HG02885 (cell line): Measurements from ENCODE around the gene SLC30A10.
"Not testable (repeated sequence)": the region's sequence is repeated elsewhere in the genome, so short reads cannot be mapped to it uniquely, and the experiment has no call there.

Experiments
- ATAC-seq: cut with Tn5 transposase; IDR thresholded peaks from one replicate; pipeline ENCODE4 v1.9.1; 2021; ENCODE audit warnings: mild to moderate bottlenecking; ENCODE audit not compliant: unreplicated experiment, poor library complexity

The SLC30A10 gene

DNA sequence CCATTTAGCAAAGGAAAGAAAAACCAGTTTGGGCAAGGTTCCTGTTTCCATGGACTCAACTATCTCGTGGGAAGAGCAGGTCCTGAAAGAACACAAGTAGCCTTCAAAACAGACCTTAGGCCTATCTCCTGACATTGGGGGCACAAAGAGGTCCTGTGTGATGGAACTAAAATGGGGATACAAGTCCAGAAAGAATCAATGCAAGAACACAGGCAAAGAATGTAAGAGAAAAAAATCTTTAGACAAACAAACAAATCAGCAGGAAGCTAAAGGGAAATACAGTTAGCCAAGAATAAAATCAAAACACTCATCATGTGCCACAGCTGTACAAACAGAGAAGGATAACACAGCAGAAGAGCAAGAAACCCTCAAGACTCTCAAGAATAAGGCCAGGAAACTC lies 28.2 kb downstream of the SLC30A10 start:
- no peak for ATAC-seq

DNA sequence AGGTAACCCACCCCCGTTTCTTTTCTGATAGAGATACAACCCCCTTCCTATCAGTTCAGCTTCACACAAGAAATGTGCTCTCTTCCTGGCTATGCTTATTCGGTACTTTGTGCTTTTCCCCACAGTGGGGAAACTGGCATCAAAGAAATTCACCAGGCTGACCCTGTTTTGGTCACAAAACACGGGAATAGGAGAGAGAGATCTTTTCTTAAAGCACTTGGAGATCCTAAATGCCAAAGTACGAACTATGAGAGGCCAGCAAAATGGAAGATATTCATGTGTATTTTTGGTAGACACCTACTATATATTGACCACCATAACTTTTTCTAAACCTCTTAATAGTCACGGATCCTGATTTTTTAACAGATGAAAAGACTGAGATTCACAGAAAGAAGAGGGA lies 30.0 kb downstream of the SLC30A10 start:
- no peak for ATAC-seq

- no peak for ATAC-seq
Measured at GRCh38 chr1:219897914-219898313, 30.4 kb downstream of the SLC30A10 start.

DNA sequence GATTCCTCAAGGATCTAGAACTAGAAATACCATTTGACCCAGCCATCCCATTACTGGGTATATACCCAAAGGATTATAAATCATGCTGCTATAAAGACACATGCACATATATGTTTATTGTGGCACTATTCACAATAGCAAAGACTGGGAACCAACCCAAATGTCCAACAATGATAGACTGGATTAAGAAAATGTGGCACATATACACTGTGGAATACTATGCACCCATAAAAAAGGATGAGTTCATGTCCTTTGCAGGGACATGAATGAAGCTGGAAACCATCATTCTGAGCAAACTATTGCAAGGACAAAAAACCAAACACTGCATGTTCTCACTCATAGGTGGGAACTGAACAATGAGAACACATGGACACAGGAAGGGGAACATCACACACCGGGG lies 36.1 kb downstream of the SLC30A10 start:
- ATAC-seq: not testable (repeated sequence)

DNA sequence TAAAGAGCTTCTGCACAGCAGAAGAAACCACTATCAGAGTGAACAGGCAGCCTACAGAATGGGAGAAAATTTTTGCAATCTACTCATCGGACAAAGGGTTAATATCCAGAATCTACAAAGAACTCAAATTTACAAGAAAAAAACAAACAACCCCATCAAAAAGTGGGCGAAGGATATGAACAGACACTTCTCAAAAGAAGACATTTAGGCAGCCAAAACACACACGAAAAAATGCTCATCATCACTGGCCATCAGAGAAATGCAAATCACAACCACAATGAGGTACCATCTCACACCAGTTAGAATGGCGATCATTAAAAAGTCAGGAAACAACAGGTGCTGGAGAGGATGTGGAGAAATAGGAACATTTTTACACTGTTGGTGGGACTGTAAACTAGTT lies 36.5 kb downstream of the SLC30A10 start:
- ATAC-seq: not testable (repeated sequence)

- ATAC-seq: not testable (repeated sequence)
Measured at GRCh38 chr1:219888667-219889066, 39.7 kb downstream of the SLC30A10 start.

GRCh38 chr1:219885680-219886079 lies 42.7 kb downstream of the SLC30A10 start:
- ATAC-seq: no peak

GRCh38 chr1:219883400-219884332 lies 44.7 kb downstream of the SLC30A10 start:
- ATAC-seq: no peak

DNA sequence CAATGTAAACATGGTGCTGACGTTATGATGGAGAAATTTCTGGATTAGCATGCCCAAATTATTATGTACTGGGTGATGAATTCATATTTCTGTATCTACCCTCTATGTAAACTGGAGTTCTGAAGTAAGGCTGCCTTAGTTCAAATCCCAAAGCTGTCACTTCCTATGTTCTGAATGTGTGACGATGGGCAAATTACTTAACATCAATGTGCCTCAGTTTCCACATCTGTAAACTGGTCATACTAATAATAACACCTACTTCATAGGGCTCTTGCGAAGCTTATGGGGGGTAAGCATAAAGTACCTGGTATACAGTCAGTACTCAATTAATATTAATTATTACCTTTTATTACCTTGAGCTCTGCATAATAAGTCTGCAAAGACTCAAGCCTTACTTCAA lies 45.6 kb downstream of the SLC30A10 start:
- ATAC-seq: no peak

DNA sequence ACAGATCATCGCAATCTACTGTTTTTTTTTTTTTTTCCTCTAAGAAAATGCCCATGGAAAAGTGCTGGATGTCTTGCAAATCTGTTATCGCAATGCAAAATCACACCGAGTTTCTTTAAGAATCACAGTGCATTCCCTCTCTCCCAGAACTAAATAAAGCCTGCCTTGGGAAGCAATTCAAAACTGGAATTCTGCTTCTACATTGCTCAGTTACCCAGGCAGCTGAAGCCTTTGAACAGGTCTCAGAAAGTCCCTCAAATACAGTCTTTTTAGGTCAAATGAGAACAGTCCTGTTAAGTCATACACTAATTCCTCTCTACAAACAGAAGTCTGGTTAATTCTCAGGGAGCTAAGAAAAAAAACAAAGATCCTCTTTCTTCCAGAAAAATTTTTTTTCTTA lies 46.3 kb downstream of the SLC30A10 start:
- ATAC-seq: no peak

DNA sequence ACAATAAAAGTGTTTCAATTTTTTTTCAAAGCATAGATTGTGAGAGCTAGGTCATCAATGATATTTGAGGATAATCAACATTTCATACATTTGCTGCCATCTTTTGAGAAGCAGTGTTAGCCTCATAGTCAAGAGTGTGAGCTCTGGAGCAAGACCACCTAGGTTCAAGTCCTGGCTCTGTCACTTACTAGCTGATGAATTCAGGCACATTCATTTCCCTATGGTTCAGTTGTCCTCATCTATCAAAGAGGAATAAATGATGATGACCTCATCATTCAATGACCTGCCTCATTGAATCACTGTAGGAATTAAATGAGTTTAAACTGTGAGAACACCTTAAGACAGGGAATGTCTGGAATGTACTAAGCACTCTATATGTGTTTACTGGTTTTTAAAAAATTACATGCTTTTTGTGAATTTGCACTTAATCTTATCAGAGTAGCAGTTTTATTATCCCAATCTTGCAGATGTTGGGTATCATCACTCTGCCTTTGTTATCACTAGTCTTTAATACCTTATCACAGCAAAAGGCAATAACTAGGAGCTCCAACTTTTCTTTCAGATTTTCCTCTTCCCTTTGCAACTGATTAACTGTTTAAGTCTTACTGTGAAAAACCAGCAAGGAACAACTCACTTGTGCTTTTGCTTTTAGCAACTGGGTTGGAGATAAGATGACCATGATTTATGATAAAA lies 47.4 kb downstream of the SLC30A10 start:
- no peak for ATAC-seq

DNA sequence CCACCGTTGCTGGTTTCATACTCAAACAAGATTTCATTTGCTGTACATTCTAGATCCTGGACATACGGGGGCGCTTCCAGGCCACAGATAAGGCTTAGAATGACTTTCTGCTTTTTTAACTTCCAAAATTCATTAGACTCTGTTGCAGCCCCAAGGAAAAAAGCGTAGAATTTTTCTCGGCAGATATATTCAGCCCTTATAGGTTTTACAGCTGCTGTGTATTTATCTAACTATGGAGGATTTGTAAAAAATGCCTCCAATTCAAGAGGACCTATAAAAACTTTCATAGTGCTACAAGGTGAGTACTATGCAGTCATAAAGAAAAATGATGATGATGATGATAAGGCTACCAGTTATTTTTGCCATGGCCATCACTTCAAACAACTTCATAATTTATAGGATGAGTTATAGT lies 51.6 kb downstream of the SLC30A10 start:
- ATAC-seq: no peak

- ATAC-seq: no peak
Measured at GRCh38 chr1:219875860-219876259, 52.5 kb downstream of the SLC30A10 start.

- not testable (repeated sequence) for ATAC-seq
Measured at GRCh38 chr1:219872538-219872937, 55.8 kb downstream of the SLC30A10 start.

DNA sequence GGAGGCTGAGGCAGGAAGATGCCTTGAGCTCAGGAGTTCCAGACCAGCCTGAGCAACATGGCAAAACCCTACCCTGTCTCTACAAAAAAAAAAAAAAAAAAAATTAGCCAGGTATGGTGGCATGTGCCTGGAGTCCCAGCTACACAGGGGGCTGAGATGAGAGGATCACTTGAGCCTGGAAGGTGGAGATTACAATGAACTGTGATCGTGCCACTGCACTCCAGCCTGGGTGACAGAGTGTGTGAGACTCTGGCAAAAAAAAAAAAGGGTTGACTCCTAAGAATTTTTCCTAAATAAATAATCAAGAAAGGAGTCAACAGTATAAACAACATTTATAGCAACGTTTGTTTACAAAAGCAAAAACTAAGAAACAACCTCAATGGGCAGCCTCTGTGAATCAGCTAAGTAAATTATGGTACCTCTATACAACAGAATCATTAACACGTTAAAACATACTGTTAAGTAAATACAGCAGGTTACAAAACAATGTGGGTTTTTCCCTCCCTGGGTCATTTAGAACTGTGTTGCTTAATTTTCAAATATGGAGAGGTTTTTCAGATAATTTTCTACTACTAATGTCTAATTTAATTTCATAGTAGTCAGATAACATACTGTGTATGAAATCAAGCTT lies 56.8 kb downstream of the SLC30A10 start:
- ATAC-seq: no peak

- not testable (repeated sequence) for ATAC-seq
Measured at GRCh38 chr1:219868615-219869014, 59.7 kb downstream of the SLC30A10 start.
